22Rv1 (cell line): ENCODE data around the gene CALCOCO2.

ENCODE experiments used
- CTCF ChIP-seq: fragments of 450-650 bp; IDR thresholded peaks from 2 replicates; pipeline ENCODE4 v1.5.1; 2017; ENCODE audit warnings: mild to moderate bottlenecking
- ZFX ChIP-seq: fragments of 450-650 bp; IDR thresholded peaks from 2 replicates; pipeline ENCODE4 v1.6.1; 2017; ENCODE audit warnings: antibody characterized with exemption, borderline replicate concordance

- no peak for TF ChIP-seq CTCF
- no peak for TF ChIP-seq ZFX
These were observed 15.5 kb upstream of the CALCOCO2 start for GRCh38 chr17:48815311-48815710.
